SJCRH30 (cell line): ENCODE results near the gene ASNS. TPM values are rescaled to one million over a fixed set of nuclear protein-coding genes. Genes with fewer than 3 reads are reported as not detected.
"Not testable (repeated sequence)": the region's sequence is repeated elsewhere in the genome, so short reads cannot be mapped to it uniquely, and the experiment has no call there.

Experiments
- DNase-seq, 2 experiments: peaks; one replicate each; pipeline ENCODE4 v3.0.0-alpha.2; 2015 to 2020
- H3K27ac ChIP-seq: fragments of 250-450 bp; sonication (Bioruptor Pico); 2 replicates; pipeline ENCODE4 v1.5.1; 2020; ENCODE audit warnings: mild to moderate bottlenecking, moderate library complexity
- H3K27me3 ChIP-seq: fragments of 250-450 bp; sonication (Bioruptor Pico); 2 replicates; pipeline ENCODE4 v1.5.1; 2020; ENCODE audit warnings: mild to moderate bottlenecking, moderate library complexity
- H3K36me3 ChIP-seq: fragments of 250-450 bp; sonication (Bioruptor Pico); 2 replicates; pipeline ENCODE4 v1.5.1; 2020; ENCODE audit warnings: mild to moderate bottlenecking, moderate library complexity
- H3K4me1 ChIP-seq: fragments of 250-450 bp; sonication (Bioruptor Pico); 2 replicates; pipeline ENCODE4 v1.5.1; 2020; ENCODE audit warnings: mild to moderate bottlenecking, moderate library complexity
- H3K4me3 ChIP-seq: fragments of 250-450 bp; sonication (Bioruptor Pico); 2 replicates; pipeline ENCODE4 v1.5.1; 2020; ENCODE audit warnings: mild to moderate bottlenecking, moderate library complexity
- H3K9me3 ChIP-seq: fragments of 250-450 bp; sonication (Bioruptor Pico); replicated peaks from 2 replicates; pipeline ENCODE4 v1.5.1; 2020; ENCODE audit warnings: mild to moderate bottlenecking, moderate library complexity
- total RNA-seq: library from RNA; depleted of rRNA; stranded (reverse); fragments of >200 nt; shearing (Covaris generic); gene quantifications from 2 replicates; pipeline ENCODE4 v1.2.3, GENCODE V29; 2014; rRNA removed

The ASNS gene, protein sequence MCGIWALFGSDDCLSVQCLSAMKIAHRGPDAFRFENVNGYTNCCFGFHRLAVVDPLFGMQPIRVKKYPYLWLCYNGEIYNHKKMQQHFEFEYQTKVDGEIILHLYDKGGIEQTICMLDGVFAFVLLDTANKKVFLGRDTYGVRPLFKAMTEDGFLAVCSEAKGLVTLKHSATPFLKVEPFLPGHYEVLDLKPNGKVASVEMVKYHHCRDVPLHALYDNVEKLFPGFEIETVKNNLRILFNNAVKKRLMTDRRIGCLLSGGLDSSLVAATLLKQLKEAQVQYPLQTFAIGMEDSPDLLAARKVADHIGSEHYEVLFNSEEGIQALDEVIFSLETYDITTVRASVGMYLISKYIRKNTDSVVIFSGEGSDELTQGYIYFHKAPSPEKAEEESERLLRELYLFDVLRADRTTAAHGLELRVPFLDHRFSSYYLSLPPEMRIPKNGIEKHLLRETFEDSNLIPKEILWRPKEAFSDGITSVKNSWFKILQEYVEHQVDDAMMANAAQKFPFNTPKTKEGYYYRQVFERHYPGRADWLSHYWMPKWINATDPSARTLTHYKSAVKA
- total RNA-seq: 14.9 and 19.8 TPM in 2 replicates

DNA sequence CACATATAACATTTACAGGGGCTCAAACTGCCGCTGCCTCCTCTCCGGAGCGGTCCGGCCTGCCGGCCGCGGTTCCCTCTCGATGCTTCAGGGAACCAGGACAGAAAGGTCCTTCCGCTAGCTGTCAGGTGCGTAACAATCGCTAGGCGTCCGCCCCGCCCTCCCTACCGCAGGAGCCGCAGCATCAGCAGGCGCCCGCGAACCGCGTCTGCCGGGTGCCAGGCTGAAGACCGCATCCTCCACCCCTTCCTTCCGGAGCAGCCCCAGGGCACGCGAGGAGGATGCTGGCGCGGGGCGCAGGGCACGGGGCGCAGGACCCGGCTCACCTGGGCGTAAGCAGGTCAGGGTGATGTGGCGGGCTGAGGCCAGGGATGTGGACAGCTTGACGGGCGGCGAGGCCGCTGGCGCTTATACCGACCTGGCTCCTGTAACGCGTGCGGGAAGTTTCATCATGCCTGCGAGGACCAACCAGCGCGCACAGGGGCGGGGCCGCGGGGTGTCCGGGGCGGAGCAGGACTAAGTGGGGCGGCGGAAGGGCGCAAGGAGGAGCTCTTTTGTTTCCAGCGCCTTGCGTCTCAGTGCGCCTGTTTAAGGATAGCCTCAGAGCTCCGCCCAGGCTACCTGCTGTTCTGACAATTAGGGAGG lies at the start of gene ASNS:
Gene ASNS, minus strand, starts transcription at position 384 of the 645 bp plus-strand sequence. CDS start 3,252 bp downstream, outside the sequence.
- peak within 1 kb of the TSS; percentile 89 for H3K4me3 ChIP-seq
- H3K27me3 ChIP-seq: no peaks in the 10 kb centered on the region
- DNase-seq: peak; percentile 88 to 91
- H3K9me3 ChIP-seq: no peaks in the 10 kb centered on the region
- H3K36me3 ChIP-seq: no peaks in the 10 kb centered on the region; the same call in 1 of the 2 replicates
- H3K4me1 ChIP-seq: no peaks in the 10 kb centered on the region
- H3K27ac ChIP-seq: peak within 1 kb of the TSS; percentile 26

DNA sequence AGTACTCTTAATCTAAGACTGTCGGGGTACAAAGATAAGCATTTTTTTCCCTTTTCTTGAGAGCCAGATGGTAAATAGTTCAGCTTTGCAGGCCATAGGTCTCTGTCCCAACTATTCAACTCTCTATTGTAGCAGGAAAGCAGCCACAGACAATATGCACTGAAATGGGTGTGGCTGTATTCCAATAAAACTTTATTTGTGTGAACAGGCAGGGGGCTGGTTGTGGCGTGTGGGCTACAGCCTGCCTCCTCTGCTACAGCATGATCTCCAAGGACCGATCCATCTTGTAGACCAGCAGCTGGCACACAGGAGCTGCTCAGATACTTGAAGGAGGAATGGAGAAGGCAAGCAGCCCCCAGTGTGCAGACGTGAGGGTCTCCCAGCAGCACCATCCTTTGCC lies 49.0 kb upstream of the ASNS start:
- not testable (repeated sequence) for H3K9me3 ChIP-seq, H3K36me3 ChIP-seq, DNase-seq, H3K4me1 ChIP-seq, H3K27me3 ChIP-seq, H3K27ac ChIP-seq, H3K4me3 ChIP-seq

DNA sequence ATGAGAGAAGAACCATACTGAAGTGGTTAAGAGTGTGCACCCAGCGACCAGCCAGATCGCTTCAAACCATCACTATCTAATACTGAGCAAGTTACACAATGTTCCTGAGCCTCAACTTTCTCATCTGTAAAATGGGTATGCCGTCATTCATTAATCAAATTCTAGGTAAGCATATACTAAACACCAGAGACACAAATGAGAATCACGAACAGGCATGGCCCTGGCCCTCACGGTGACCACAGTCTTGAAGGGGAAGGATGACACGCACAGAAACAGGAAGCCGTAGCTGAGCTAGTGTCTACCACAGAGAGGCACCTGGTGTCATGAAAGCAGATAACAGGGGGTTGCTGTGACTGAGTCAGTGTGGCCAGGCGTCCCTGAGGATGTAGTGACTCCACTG lies 43.1 kb upstream of the ASNS start:
- H3K27ac ChIP-seq, H3K36me3 ChIP-seq, H3K4me3 ChIP-seq, H3K4me1 ChIP-seq, DNase-seq, H3K27me3 ChIP-seq, H3K9me3 ChIP-seq: not testable (repeated sequence)

DNA sequence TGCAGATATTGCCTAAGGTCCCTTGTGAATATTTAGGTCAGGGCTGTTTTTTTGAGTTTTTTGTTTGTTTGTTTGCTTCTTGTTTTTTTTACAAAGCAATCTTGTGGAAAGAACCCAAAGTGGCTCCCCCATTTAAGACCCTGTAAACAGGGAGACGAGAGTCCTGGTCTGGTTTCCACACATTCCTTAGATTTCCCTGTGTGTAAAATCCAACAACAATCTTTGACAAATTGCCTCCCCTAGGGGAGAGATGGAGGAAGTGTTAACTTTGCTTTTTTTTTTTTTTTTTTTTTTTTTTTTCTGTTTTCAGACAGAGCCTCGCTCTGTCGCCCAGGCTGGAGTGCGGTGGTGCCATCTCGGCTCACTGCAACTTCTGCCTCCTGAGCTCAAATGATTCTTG lies 40.1 kb upstream of the ASNS start:
- DNase-seq, H3K27ac ChIP-seq, H3K36me3 ChIP-seq, H3K9me3 ChIP-seq, H3K4me1 ChIP-seq, H3K27me3 ChIP-seq, H3K4me3 ChIP-seq: not testable (repeated sequence)

DNA sequence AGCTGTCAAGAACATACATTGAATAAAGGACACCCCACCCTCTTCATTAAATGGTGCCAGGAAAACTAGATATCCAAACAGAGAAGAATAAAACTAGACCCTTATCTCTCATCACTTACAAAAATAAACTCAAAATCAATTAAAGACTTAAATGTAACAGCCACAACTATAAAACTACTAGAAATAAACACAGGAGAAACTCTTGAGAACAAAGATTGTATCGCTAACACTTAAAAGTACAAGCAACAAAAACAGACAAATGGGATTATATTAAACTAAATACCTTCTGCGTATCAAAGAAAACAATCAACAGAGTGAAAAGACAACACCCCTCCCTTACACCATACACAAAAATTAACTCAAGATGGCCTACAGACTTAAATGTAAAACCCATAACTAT lies 24.7 kb upstream of the ASNS start:
- not testable (repeated sequence) for DNase-seq, H3K4me1 ChIP-seq, H3K27ac ChIP-seq, H3K4me3 ChIP-seq, H3K27me3 ChIP-seq, H3K36me3 ChIP-seq, H3K9me3 ChIP-seq

DNA sequence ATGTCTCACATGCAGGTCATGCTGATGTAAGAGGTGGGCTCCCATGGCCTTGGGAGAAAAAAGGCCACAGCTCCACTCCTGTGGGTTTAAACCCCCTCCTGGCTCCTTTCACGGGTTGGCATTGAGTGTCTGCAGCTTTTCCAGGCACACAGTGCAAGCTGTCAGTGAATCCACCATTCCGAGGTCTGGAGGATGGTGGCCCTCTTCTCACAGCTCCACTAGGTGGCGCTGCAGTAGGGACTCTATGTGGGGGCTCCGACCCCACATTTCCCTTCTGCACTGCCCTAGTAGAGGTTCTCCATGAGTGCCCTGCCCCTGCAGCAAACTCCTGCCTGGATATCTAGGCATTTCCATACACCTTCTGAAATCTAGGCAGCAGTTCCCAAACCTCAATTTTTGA lies 19.5 kb upstream of the ASNS start:
- H3K4me1 ChIP-seq, H3K36me3 ChIP-seq, H3K27me3 ChIP-seq, H3K9me3 ChIP-seq, H3K4me3 ChIP-seq, H3K27ac ChIP-seq, DNase-seq: not testable (repeated sequence)

DNA sequence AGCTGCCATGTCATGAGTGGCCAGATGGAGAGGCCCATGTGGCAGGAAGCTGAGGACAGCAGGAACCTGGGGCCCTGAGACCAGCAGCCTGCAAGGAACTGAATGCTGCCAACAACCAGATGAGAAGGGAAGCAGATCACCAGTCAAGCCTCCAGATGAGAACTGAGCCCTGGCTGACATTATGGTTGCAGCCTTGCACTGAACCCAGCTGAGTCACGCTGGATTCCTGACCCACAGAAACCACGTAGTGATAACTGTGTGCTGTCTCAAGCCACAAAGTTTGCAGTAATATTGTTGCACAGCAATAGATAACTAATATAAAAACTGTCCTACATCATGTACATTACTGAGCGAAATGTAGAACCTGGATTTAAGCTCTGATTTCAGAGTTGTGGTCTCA lies 7.3 kb upstream of the ASNS start:
- not testable (repeated sequence) for DNase-seq, H3K27ac ChIP-seq, H3K4me1 ChIP-seq, H3K9me3 ChIP-seq, H3K27me3 ChIP-seq, H3K4me3 ChIP-seq, H3K36me3 ChIP-seq

DNA sequence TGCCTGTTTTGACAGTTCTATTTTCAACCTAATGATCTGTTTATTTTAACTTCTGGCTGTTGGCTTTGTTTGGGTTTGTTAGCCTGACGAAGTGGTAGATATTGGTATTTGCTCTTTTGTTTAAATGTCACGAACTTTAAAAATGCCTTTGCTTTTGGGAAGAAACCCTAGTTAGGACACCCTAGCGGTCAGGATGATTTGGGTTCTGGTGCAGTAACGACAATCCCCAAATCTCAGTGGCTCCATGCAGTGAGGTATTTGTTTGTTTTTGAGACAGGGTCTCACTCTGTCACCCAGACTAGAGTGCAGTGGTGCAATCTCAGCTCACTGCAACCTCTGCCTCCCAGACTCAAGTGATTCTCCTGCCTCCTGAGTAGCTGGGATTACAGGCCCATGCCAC lies 2.7 kb upstream of the ASNS start:
- H3K36me3 ChIP-seq, H3K4me1 ChIP-seq, H3K27ac ChIP-seq, DNase-seq, H3K27me3 ChIP-seq, H3K9me3 ChIP-seq, H3K4me3 ChIP-seq: not testable (repeated sequence)

DNA sequence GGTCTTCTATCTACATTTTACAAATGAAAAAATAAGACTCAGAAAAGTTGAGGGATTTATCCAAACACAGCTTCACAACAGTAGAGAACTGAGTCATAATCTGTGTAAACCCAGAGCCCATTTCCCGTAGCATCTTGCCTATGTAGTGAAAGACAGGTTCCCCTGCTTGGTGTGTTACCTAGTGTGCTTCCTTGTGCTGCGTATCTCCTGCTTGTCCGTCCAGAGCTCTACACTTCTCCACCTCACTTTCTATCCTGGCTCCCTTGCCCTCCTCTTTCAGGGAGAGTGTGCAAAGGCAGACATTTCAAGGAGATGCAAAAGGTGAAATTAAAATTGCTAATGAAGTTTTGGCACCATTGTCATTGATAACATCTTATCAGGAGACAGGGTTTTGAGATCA lies 1.4 kb upstream of the ASNS start:
- H3K27me3 ChIP-seq: no peaks in the 10 kb centered on the region
- H3K4me1 ChIP-seq: no peaks in the 10 kb centered on the region
- H3K9me3 ChIP-seq: no peaks in the 10 kb centered on the region
- H3K4me3 ChIP-seq: no peak overlapping the region
- no peak for DNase-seq
- no peaks in the 10 kb centered on the region for H3K36me3 ChIP-seq
- no peak overlapping the region for H3K27ac ChIP-seq

DNA sequence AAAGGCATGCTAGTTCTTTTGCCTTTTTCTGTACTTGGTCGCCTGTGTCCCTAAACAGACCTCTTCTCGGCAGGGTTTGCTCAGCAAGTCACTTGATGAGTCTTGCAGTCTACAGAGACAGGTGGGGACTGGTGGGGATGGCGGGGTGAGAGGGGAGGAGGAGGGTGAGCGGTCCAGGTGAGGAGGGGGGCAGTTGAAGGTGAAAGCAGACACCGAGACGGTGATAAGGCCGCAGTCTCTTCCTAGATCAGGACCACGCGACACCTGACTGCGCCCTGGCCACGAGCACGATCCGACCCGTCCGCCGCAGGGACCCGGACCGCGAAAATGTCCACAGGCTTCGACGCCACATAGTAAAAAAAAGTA lies 566 bp downstream of the ASNS start:
- Histone ChIP-seq H3K27me3 (no peaks in the 10 kb centered on the region), H3K4me3 (peak overlapping the region; percentile 89), H3K27ac (no peak overlapping the region), H3K36me3 (no peaks in the 10 kb centered on the region; the same call in 1 of the 2 replicates), H3K4me1 (no peaks in the 10 kb centered on the region), H3K9me3 (no peaks in the 10 kb centered on the region)
- peak; percentile 5 to 20 for DNase-seq

DNA sequence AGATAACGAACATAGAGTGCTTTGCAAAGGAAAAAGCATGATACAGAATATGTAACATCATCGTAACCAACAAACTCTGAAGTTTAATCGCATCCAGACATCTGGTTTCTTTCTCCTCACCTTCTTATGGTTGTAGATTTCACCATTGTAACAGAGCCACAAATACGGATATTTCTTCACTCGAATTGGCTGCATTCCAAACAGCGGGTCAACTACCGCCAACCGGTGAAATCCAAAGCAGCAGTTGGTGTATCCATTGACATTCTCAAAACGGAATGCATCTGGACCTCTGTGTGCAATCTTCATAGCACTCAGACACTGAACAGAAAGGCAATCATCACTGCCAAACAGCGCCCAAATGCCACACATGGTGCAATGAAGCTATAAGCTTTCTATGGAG lies 3.4 kb downstream of the ASNS start:
- H3K4me3 ChIP-seq: no peak overlapping the region
- no peaks in the 10 kb centered on the region for H3K9me3 ChIP-seq
- H3K4me1 ChIP-seq: no peaks in the 10 kb centered on the region
- no peak overlapping the region for H3K27ac ChIP-seq
- H3K36me3 ChIP-seq: no peaks in the 10 kb centered on the region; the same call in 1 of the 2 replicates
- H3K27me3 ChIP-seq: no peaks in the 10 kb centered on the region
- no peak for DNase-seq

DNA sequence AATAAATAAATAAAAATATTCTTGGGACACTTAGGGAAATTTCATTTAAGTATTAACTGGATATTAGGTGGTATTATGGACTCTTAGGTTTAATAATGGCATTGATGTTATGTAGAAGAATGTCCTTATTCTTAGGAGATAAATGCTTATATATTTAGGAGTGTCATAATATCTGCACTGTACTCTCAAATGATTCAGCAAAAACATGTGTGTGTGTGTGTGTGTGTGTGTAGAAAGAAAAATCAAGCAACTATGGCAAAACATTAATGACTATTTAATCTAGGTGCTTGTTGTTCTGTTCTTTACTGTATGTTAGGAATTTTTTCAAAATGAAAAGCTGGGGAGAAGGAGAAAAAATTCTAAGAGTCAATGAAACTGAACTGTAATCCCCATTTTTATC lies 3.9 kb downstream of the ASNS start:
- no peaks in the 10 kb centered on the region for H3K27me3 ChIP-seq
- H3K9me3 ChIP-seq: no peaks in the 10 kb centered on the region
- no peaks in the 10 kb centered on the region for H3K4me1 ChIP-seq
- H3K4me3 ChIP-seq: no peak overlapping the region
- no peaks in the 10 kb centered on the region; the same call in 1 of the 2 replicates for H3K36me3 ChIP-seq
- no peak for DNase-seq
- no peak overlapping the region for H3K27ac ChIP-seq

DNA sequence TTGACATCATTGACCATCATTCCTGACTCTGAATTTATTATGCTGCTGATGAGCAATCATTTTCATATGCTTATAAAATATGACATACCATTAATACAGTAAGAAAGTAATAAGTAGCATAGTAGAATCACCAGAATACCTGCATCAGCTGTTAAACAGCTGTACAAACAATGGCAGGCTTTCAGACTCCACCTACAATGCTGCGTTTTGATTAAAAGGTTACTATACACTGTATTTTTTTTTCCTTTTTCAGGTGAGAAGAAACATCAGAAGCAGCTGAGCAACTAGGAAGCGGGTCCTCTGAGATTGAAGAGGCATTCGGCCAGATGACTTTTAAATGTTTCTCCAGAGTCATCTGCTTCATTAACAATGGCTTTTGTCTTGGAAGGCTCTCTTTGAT lies 7.1 kb downstream of the ASNS start:
- Histone ChIP-seq H3K4me1 (no peaks in the 10 kb centered on the region), H3K9me3 (no peaks in the 10 kb centered on the region), H3K27me3 (no peaks in the 10 kb centered on the region), H3K27ac (no peak overlapping the region), H3K36me3 (no peaks in the 10 kb centered on the region; the same call in 1 of the 2 replicates), H3K4me3 (no peak overlapping the region)
- DNase-seq: no peak

DNA sequence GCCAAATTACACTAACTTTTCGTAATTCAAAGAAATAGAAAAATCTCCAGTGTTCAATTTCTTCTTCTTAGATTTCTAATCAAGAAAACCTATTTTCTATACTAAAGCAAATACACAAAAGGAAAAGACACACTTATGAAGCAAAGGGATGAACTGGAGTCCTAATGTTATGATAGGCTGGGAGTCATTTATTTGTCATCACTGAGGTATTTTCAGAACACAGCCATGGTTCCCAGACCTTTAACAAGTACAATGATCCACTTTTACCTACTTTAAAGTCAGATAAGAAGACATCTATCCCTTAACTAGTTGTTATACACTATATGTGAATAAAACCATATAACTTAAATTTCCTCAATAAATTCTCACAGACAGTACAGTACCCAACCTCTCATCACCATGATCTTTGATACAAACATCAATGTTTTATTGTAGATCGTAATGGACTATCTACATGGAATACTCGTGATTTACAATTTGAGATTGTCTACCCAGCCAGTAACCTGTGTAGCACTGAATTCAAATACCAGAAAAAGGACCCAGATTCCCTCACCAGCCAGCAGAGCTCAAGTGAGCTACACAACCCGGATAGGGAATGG lies 12.5 kb downstream of the ASNS start:
- H3K27ac ChIP-seq: no peak overlapping the region
- H3K36me3 ChIP-seq: no peaks in the 10 kb centered on the region
- H3K4me1 ChIP-seq: no peaks in the 10 kb centered on the region
- H3K4me3 ChIP-seq: no peak overlapping the region
- H3K9me3 ChIP-seq: no peaks in the 10 kb centered on the region
- no peak for DNase-seq
- H3K27me3 ChIP-seq: no peaks in the 10 kb centered on the region

DNA sequence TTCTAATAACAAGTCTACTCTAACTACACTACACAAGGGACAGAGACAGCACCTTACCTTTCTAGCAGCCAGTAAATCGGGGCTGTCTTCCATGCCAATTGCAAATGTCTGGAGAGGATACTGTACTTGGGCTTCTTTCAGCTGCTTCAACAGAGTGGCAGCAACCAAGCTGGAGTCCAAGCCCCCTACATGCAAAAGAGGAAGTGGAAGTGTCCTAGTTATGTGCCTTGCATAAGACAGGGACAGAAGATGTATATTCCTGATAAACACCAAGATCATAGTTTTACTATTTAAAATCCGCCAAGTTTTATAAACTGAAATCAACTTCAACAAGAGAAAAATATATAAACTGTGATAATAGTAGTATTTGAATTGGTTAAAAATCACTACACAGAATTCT lies 14.0 kb downstream of the ASNS start:
- Histone ChIP-seq H3K27me3 (no peaks in the 10 kb centered on the region), H3K4me1 (no peaks in the 10 kb centered on the region), H3K9me3 (no peaks in the 10 kb centered on the region), H3K4me3 (no peak overlapping the region), H3K36me3 (no peaks in the 10 kb centered on the region), H3K27ac (no peak overlapping the region)
- DNase-seq: no peak
